SK-N-SH (cell line): ENCODE measurements around the gene TEAD4. TPM values are rescaled to one million over a fixed set of nuclear protein-coding genes. Genes with fewer than 3 reads are reported as not detected.

Source experiments
- CTCF ChIA-PET: fragments of 300-600, 350-600 bp; formaldehyde crosslinking; extraction: SDS; loops from one replicate; lab custom pipeline; 2021; lab: Yijun Ruan, JAX
- POLR2A ChIA-PET: fragments of 350-600 bp; sonication (Branson Sonifier 250); formaldehyde crosslinking; extraction: SDS; loops from one replicate; lab custom pipeline; 2020; ENCODE audit warnings: antibody characterized with exemption, inconsistent platforms; lab: Yijun Ruan, JAX
- DNase-seq: peaks from one replicate; pipeline ENCODE4 v3.0.0; 2012
- H2AFZ ChIP-seq: fragments of 200-600 bp; sonication (generic); 2 replicates; pipeline ENCODE4 v1.8.1; 2016; ENCODE audit warnings: antibody characterized with exemption, mild to moderate bottlenecking, low read depth
- H3F3A ChIP-seq: fragments of 200-600 bp; sonication (generic); replicated peaks from 2 replicates; pipeline ENCODE3; 2016; ENCODE audit warnings: antibody characterized with exemption, mild to moderate bottlenecking; ENCODE audit not compliant: insufficient read depth
- H3K27ac ChIP-seq, 2 experiments: fragments of 200-500 bp in 1 of 2; fragments of 200-600 bp in 1 of 2; sonication (Bioruptor generic) in 1 of 2; sonication (generic), shearing (Covaris generic) in 1 of 2; 2 replicates each; pipeline versions ENCODE4 v1.5.1 to v1.6.1; 2014 to 2016; ENCODE audit warnings: low read depth in 2 of 2, inconsistent platforms in 1 of 2, low read length in 1 of 2, mild to moderate bottlenecking in 1 of 2, mixed read lengths in 1 of 2
- H3K27me3 ChIP-seq: fragments of 200-600 bp; sonication (generic), shearing (Covaris generic); 2 replicates; pipeline ENCODE4 v1.6.1; 2016; ENCODE audit warnings: mixed run types; ENCODE audit not compliant: insufficient read depth
- H3K36me3 ChIP-seq, 2 experiments: fragments of 200-500 bp in 1 of 2; fragments of 200-600 bp in 1 of 2; sonication (Bioruptor generic) in 1 of 2; sonication (generic) in 1 of 2; replicated peaks in 1 of 2; 2 replicates each; pipeline versions ENCODE3 to v1.5.1; 2014 to 2016; ENCODE audit warnings: low read length in 1 of 2, mild to moderate bottlenecking in 1 of 2; ENCODE audit not compliant: insufficient read depth in 2 of 2, control insufficient read depth in 1 of 2
- H3K4me1 ChIP-seq, 2 experiments: fragments of 200-500 bp in 1 of 2; fragments of 200-600 bp in 1 of 2; sonication (Bioruptor generic) in 1 of 2; sonication (generic), shearing (Covaris generic) in 1 of 2; 2 replicates each; pipeline versions ENCODE4 v1.5.1 to v1.6.1; 2014 to 2016; ENCODE audit warnings: low read depth in 1 of 2, low read length in 1 of 2, mixed run types in 1 of 2; ENCODE audit not compliant: insufficient read depth in 2 of 2, control insufficient read depth in 1 of 2
- H3K4me2 ChIP-seq: fragments of 200-600 bp; sonication (generic), shearing (Covaris generic); 2 replicates; pipeline ENCODE4 v1.6.1; 2017; ENCODE audit warnings: mixed run types
- H3K4me3 ChIP-seq, 2 experiments: fragments of 200-500 bp in 1 of 2; fragments of 200-600 bp in 1 of 2; sonication (Bioruptor generic) in 1 of 2; sonication (generic), shearing (Covaris generic) in 1 of 2; 2 replicates each; pipeline versions ENCODE4 v1.5.1 to v1.8.1; 2014 to 2016; ENCODE audit warnings: low read depth in 2 of 2, inconsistent platforms in 1 of 2, low read length in 1 of 2, mild to moderate bottlenecking in 1 of 2, mixed read lengths in 1 of 2, moderate library complexity in 1 of 2
- H3K79me2 ChIP-seq: fragments of 200-600 bp; sonication (generic); 2 replicates; pipeline ENCODE4 v1.8.1; 2017; ENCODE audit warnings: mild to moderate bottlenecking; ENCODE audit not compliant: insufficient read depth
- H3K9ac ChIP-seq: fragments of 200-600 bp; sonication (generic); 2 replicates; pipeline ENCODE4 v1.6.1; 2017; ENCODE audit warnings: mixed run types
- H3K9me2 ChIP-seq: fragments of 200-600 bp; sonication (generic); 2 replicates; pipeline ENCODE4 v1.6.1; 2017; ENCODE audit warnings: mixed run types
- H3K9me3 ChIP-seq: fragments of 200-600 bp; sonication (generic); 2 replicates; pipeline ENCODE4 v1.6.1; 2017; ENCODE audit warnings: mixed run types, mild to moderate bottlenecking, moderate library complexity
- H4K20me1 ChIP-seq: fragments of 200-600 bp; sonication (generic); 2 replicates; pipeline ENCODE4 v1.6.1; 2017; ENCODE audit warnings: mild to moderate bottlenecking, mixed run types; ENCODE audit not compliant: insufficient read depth
- CHD2 ChIP-seq: fragments of 150-350 bp; IDR thresholded peaks from 2 replicates; pipeline ENCODE4 v1.6.1; 2018; ENCODE audit warnings: low read length; ENCODE audit not compliant: partially characterized antibody
- CTCF ChIP-seq: fragments of 200-600 bp; sonication (generic); IDR thresholded peaks from 2 replicates; pipeline ENCODE4 v1.6.1; 2017; ENCODE audit warnings: antibody characterized with exemption, mild to moderate bottlenecking, moderate library complexity
- EP300 ChIP-seq, 2 experiments: IDR thresholded peaks; 2 replicates each; pipeline versions ENCODE4 v1.4.0 to v1.6.1; 2012; ENCODE audit warnings: borderline replicate concordance in 1 of 2, low read depth in 1 of 2, low read length in 1 of 2
- FOSL2 ChIP-seq: IDR thresholded peaks from 2 replicates; pipeline ENCODE4 v1.4.0; 2012; ENCODE audit warnings: low read depth, mild to moderate bottlenecking, moderate library complexity, borderline replicate concordance
- FOXJ3 ChIP-seq: sonication (generic); formaldehyde crosslinking; IDR thresholded peaks from 2 replicates; pipeline ENCODE4 v1.5.1; 2020; ENCODE audit warnings: mild to moderate bottlenecking, missing genetic modification reagents
- GATA2 ChIP-seq: sonication (generic); formaldehyde crosslinking; IDR thresholded peaks from 2 replicates; pipeline ENCODE4 v1.5.0; 2020; ENCODE audit warnings: mild to moderate bottlenecking, missing genetic modification reagents
- IRF3 ChIP-seq: fragments of 150-350 bp; IDR thresholded peaks from 2 replicates; pipeline ENCODE4 v1.6.1; 2016; ENCODE audit warnings: mild to moderate bottlenecking, low read depth, low read length
- JUND ChIP-seq: IDR thresholded peaks from 2 replicates; pipeline ENCODE4 v1.4.0; 2012
- MAX ChIP-seq: IDR thresholded peaks from 2 replicates; pipeline ENCODE4 v1.4.0; 2012; ENCODE audit warnings: low read depth
- MXI1 ChIP-seq: IDR thresholded peaks from 2 replicates; pipeline ENCODE4 v1.6.1; 2012; ENCODE audit warnings: mild to moderate bottlenecking, low read depth, low read length, improper control_type of control experiment
- NFIC ChIP-seq: IDR thresholded peaks from 2 replicates; pipeline ENCODE4 v1.4.0; 2012; ENCODE audit warnings: borderline replicate concordance
- PBX3 ChIP-seq: IDR thresholded peaks from 2 replicates; pipeline ENCODE4; 2012
- RAD21 ChIP-seq: IDR thresholded peaks from 2 replicates; pipeline ENCODE4 v1.6.1; 2012; ENCODE audit warnings: mild to moderate bottlenecking, low read length
- RCOR1 ChIP-seq: fragments of 150-350 bp; IDR thresholded peaks from 2 replicates; pipeline ENCODE4 v1.6.1; 2017; ENCODE audit warnings: antibody characterized with exemption, low read length
- REST ChIP-seq: IDR thresholded peaks from 2 replicates; pipeline ENCODE4 v1.6.1; 2012; ENCODE audit warnings: mild to moderate bottlenecking, low read depth, low read length, moderate library complexity
- RXRA ChIP-seq: IDR thresholded peaks from 2 replicates; pipeline ENCODE4 v1.4.0; 2012; ENCODE audit warnings: low read depth, mild to moderate bottlenecking, borderline replicate concordance
- SIN3A ChIP-seq: IDR thresholded peaks from 2 replicates; pipeline ENCODE4 v1.6.1; 2012; ENCODE audit warnings: low read depth, mild to moderate bottlenecking, low read length, moderate library complexity, borderline replicate concordance
- SMC3 ChIP-seq: IDR thresholded peaks from 2 replicates; pipeline ENCODE4 v1.6.1; 2012; ENCODE audit warnings: low read depth, low read length, improper control_type of control experiment
- TAF1 ChIP-seq: IDR thresholded peaks from 2 replicates; pipeline ENCODE4 v1.6.1; 2012; ENCODE audit warnings: low read depth, mild to moderate bottlenecking, low read length, moderate library complexity, borderline replicate concordance
- TCF12 ChIP-seq: IDR thresholded peaks from 2 replicates; pipeline ENCODE4 v1.4.0; 2012
- USF1 ChIP-seq: IDR thresholded peaks from 2 replicates; pipeline ENCODE4 v1.4.0; 2012; ENCODE audit warnings: low read depth, borderline replicate concordance
- WGBS: methylation state at CpG from one replicate; pipeline ENCODE4 v1.1.6; 2017; ENCODE audit warnings: low lambda C conversion rate; 5-methylcytosine and 5-hydroxymethylcytosine counted together
- polyA plus RNA-seq, 3 experiments: library from polyadenylated mRNA; depleted of rRNA; stranded (reverse); fragments of >200 nt; gene quantifications; 2 replicates each; pipeline ENCODE4 v1.2.3, GENCODE V29; 2012

TEAD4 gene
- polyA plus RNA-seq, 1 of the 3 experiments (the other 2 are of a cell fraction): 27.1 TPM

- Histone ChIP-seq H3K36me3 (peaks cover 4 to 21% of the 10 kb centered on the region in 2 experiments), H3K4me3 (no peak overlapping the region; a peak in 1 of 4 replicates), H3K79me2 (no peaks in the 10 kb centered on the region)
- TF ChIP-seq CHD2 (no peak), SIN3A (no peak), MAX (no peak), RAD21 (peak; percentile 80), CTCF (peak; percentile 74), FOSL2 (no peak), MXI1 (no peak), TAF1 (no peak), IRF3 (no peak), USF1 (no peak), TCF12 (no peak), JUND (no peak), SMC3 (peak; percentile 70), EP300 (IDR thresholded peaks at IDR 0.05; ENCODE audit: borderline replicate concordance in 1 of 2, low read depth in 1 of 2, low read length in 1 of 2) (no peak), RCOR1 (no peak), REST (no peak), RXRA (no peak), GATA2 (no peak), FOXJ3 (no peak), PBX3 (no peak), NFIC (no peak)
- TF ChIP-seq, all 33 proteins: peak for 3
- peak; percentile 92 for DNase-seq
- ChIA-PET CTCF (interaction anchor here (0.6 to 2.9 kb wide), 48 partner anchors 8 to 296 kb away, joined by 3 to 35 read pairs (median 5); partner anchors contain the start of genes FOXM1, NRIP2, RHNO1 and TEX52), POLR2A (interaction anchor here (0.6 to 0.8 kb wide), 3 partner anchors 89 to 349 kb away, joined by 3 to 8 read pairs (median 5); no protein-coding TSS in a partner anchor)
- Histone ChIP-seq H3K9me3 (no peaks in the 10 kb centered on the region), H4K20me1 (no peaks in the 10 kb centered on the region), H3K9me2 (no peaks in the 10 kb centered on the region), H3F3A (no peaks in the 10 kb centered on the region), H3K27ac (no peak overlapping the region), H3K4me2 (no peak overlapping the region), H3K9ac (no peak overlapping the region), H3K27me3 (no peaks in the 10 kb centered on the region), H2AFZ (no peak overlapping the region), H3K4me1 (peaks cover 0 to 5% of the 10 kb centered on the region in 2 experiments; a peak in 1 of 4 replicates)
- 39% methylated on average over 8 of the region's 10 CpGs for WGBS
Measured at GRCh38 chr12:3034067-3034750, 75.0 kb downstream of the TEAD4 start.
